SK-N-SH (cell line): ENCODE results near the gene NSL1.

Experiments
- TAF1 ChIP-seq: IDR thresholded peaks from 2 replicates; pipeline ENCODE4 v1.6.1; 2012; ENCODE audit warnings: low read depth, mild to moderate bottlenecking, low read length, moderate library complexity, borderline replicate concordance
- USF2 ChIP-seq: fragments of 150-350 bp; IDR thresholded peaks from 2 replicates; pipeline ENCODE4 v1.6.1; 2017; ENCODE audit warnings: antibody characterized with exemption, low read length, low read depth, borderline replicate concordance

GRCh38 chr1:212719633-212720032 lies 71.9 kb downstream of the NSL1 start:
- TF ChIP-seq USF2 (no peak), TAF1 (no peak)
